NCI-H2227 (cell line): Measurements from ENCODE around the gene KCNK15.
A peak's percentile ranks its signal among the peaks of the same experiment; 100 is the strongest.

Experiments used
- DNase-seq: peaks from one replicate; lab custom pipeline; 2025; ENCODE audit not compliant: unreplicated experiment; lab: John Stamatoyannopoulos, UW

KCNK15 gene

GRCh38 chr20:44735816-44736169 lies 9.9 kb upstream of the KCNK15 start:
- DNase-seq, result no peak

- DNase-seq, result peak; percentile 88
Measured at GRCh38 chr20:44736170-44737021, 9.3 kb upstream of the KCNK15 start.

- DNase-seq, result no peak
Measured at GRCh38 chr20:44737116-44737515, 8.5 kb upstream of the KCNK15 start.

GRCh38 chr20:44738813-44739477 lies 6.7 kb upstream of the KCNK15 start:
- DNase-seq, result peak; percentile 95

GRCh38 chr20:44739942-44740341 lies 5.7 kb upstream of the KCNK15 start:
- DNase-seq, result no peak

GRCh38 chr20:44742304-44743079 lies 3.2 kb upstream of the KCNK15 start:
- no peak for DNase-seq

GRCh38 chr20:44743080-44743701 lies 2.5 kb upstream of the KCNK15 start:
- DNase-seq, result no peak

- no peak for DNase-seq
Measured at GRCh38 chr20:44743916-44744655, 1.6 kb upstream of the KCNK15 start.

GRCh38 chr20:44745122-44745597 lies 505 bp upstream of the KCNK15 start:
- DNase-seq, result no peak

GRCh38 chr20:44746367-44747165 lies 901 bp downstream of the KCNK15 start:
- no peak for DNase-seq

- peak; percentile 90 for DNase-seq
Measured at GRCh38 chr20:44747166-44748004, 1.7 kb downstream of the KCNK15 start.

GRCh38 chr20:44748005-44748370 lies 2.3 kb downstream of the KCNK15 start:
- no peak for DNase-seq

GRCh38 chr20:44750081-44750805 lies 4.6 kb downstream of the KCNK15 start:
- no peak for DNase-seq

- DNase-seq, result no peak
Measured at GRCh38 chr20:44752099-44752931, 6.7 kb downstream of the KCNK15 start.

- DNase-seq, result no peak
Measured at GRCh38 chr20:44754554-44754953, 8.9 kb downstream of the KCNK15 start.

GRCh38 chr20:44756011-44756688 lies 10.5 kb downstream of the KCNK15 start:
- no peak for DNase-seq

- no peak for DNase-seq
Measured at GRCh38 chr20:44756956-44757355, 11.3 kb downstream of the KCNK15 start.
